Putamen (tissue), 1 donor: Measurements from ENCODE around the gene SART3.
"Not testable (repeated sequence)": the region's sequence is repeated elsewhere in the genome, so short reads cannot be mapped to it uniquely, and the experiment has no call there.

Experiments
- DNase-seq: peaks from one replicate; pipeline ENCODE4 v3.0.0-alpha.2; 2016; ENCODE audit warnings: low spot score

SART3 gene

GRCh38 chr12:108580531-108580930, 19.6 kb upstream of the SART3 start:
- no peak for DNase-seq

GRCh38 chr12:108578813-108579212, 17.8 kb upstream of the SART3 start:
- DNase-seq: no peak

- DNase-seq: no peak
These were observed 17.3 kb upstream of the SART3 start for GRCh38 chr12:108578264-108578663.

- no peak for DNase-seq
These were observed 16.5 kb upstream of the SART3 start for GRCh38 chr12:108577458-108577857.

- no peak for DNase-seq
These were observed 15.8 kb upstream of the SART3 start for GRCh38 chr12:108576660-108577234.

GRCh38 chr12:108575199-108575912, 14.4 kb upstream of the SART3 start:
- no peak for DNase-seq

GRCh38 chr12:108574276-108574675, 13.3 kb upstream of the SART3 start:
- not testable (repeated sequence) for DNase-seq

- no peak for DNase-seq
These were observed 12.3 kb upstream of the SART3 start for GRCh38 chr12:108573317-108573716.

GRCh38 chr12:108572166-108572790, 11.3 kb upstream of the SART3 start:
- DNase-seq: no peak

- no peak for DNase-seq
These were observed 10.7 kb upstream of the SART3 start for GRCh38 chr12:108571609-108572165.

- no peak for DNase-seq
These were observed 10.0 kb upstream of the SART3 start for GRCh38 chr12:108570743-108571608.

GRCh38 chr12:108568338-108569154, 7.6 kb upstream of the SART3 start:
- no peak for DNase-seq

- DNase-seq: no peak
These were observed 6.7 kb upstream of the SART3 start for GRCh38 chr12:108567406-108568337.

GRCh38 chr12:108566452-108566851, 5.5 kb upstream of the SART3 start:
- DNase-seq: no peak

- DNase-seq: no peak
These were observed 5.0 kb upstream of the SART3 start for GRCh38 chr12:108565976-108566375.

- no peak for DNase-seq
These were observed 4.2 kb upstream of the SART3 start for GRCh38 chr12:108565146-108565545.

GRCh38 chr12:108564724-108565123, 3.8 kb upstream of the SART3 start:
- DNase-seq: no peak

GRCh38 chr12:108563804-108564151, 2.8 kb upstream of the SART3 start:
- DNase-seq: no peak

GRCh38 chr12:108563136-108563803, 2.3 kb upstream of the SART3 start:
- DNase-seq: peak; percentile 81
